Measurements from ENCODE around the gene LDLRAD3. TPM values are rescaled to one million over a fixed set of nuclear protein-coding genes. Genes with fewer than 3 reads are reported as not detected.
A peak's percentile ranks its signal among the peaks of the same experiment; 100 is the strongest.

Gene LDLRAD3
- total RNA-seq, 1 experiment from 2014 or later: 12.1 TPM

DNA sequence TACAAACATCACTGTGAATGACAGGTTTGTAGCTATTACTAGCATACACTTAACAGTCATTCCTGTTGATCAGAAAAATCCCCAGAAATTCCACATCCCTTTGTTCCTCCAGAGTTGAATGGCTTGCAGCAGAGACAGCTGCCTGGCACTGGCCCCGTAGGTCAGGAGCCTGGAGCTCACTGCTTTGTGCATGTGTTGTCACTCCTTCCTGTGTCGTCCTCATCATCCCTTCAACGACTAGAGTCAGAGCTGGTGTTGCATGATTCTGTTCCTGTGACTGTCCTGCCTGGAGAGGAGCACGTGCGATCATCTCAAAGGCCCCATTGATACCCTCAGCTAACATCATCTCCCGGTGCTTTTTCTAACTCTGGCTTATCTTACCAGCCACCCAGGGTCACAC lies 58.3 kb downstream of the LDLRAD3 start:
- no peak overlapping the region for H3K27ac ChIP-seq (ENCODE audit: insufficient read length, low read depth, low read length)
- no peaks in the 10 kb centered on the region for H4K20me1 ChIP-seq (ENCODE audit: control insufficient read depth, insufficient read depth, insufficient read length)
- Mint-ChIP-seq H3K36me3 (ENCODE audit: insufficient read depth in 1 of 3, low read depth in 3 of 3) (peaks cover 20 to 27% (median 21%) of the 10 kb centered on the region in 3 experiments), H3K9me3 (peaks cover 22 to 28% of the 10 kb centered on the region in 2 experiments), H3K4me1 (peaks cover 31 to 50% of the 10 kb centered on the region in 2 experiments), H3K27ac (peak overlapping the region; percentile 83 to 94 (median 87)), H3K27me3 (ENCODE audit: low read depth) (0 out of 2 replicates have a peak, but pooled peaks cover 2% of the 10 kb centered on the region), H3K4me3 (no peak overlapping the region)
- H4K91ac ChIP-seq (ENCODE audit: insufficient read length, low read depth, low read length): no peak overlapping the region
- H3K79me2 ChIP-seq (ENCODE audit: insufficient read depth, low read length): no peaks in the 10 kb centered on the region
- no peak overlapping the region for H2BK12ac ChIP-seq (ENCODE audit: insufficient read length, low read depth, low read length)
- no peaks in the 10 kb centered on the region for H3K27me3 ChIP-seq (ENCODE audit: insufficient read depth, low read length)
- DNase-seq: no peak
- no peak overlapping the region for H4K8ac ChIP-seq (replicated peaks; ENCODE audit: insufficient read length, low read depth, low read length)
- no peak overlapping the region for H3K56ac ChIP-seq (ENCODE audit: insufficient read length, low read depth, low read length)
- H2AK5ac ChIP-seq (ENCODE audit: insufficient read length, low read length): no peak overlapping the region
- H3K79me1 ChIP-seq (ENCODE audit: insufficient read depth, low read depth, low read length, poor library complexity, severe bottlenecking): peaks cover 3% of the 10 kb centered on the region
- H2AFZ ChIP-seq (ENCODE audit: low read length): no peak overlapping the region
- no CpG with 5 or more reads among the region's 6 CpGs for WGBS (ENCODE audit: extremely low coverage, insufficient read length, low lambda C conversion rate)
- H2BK5ac ChIP-seq (ENCODE audit: insufficient read length, low read length): no peak overlapping the region
- H3K4me1 ChIP-seq (ENCODE audit: insufficient read depth, low read length): peaks cover 15% of the 10 kb centered on the region; the same call in 1 of the 2 replicates
- H3T11ph ChIP-seq (ENCODE audit: low read length): no peak overlapping the region
- no peak overlapping the region for H3K14ac ChIP-seq (ENCODE audit: insufficient read depth, low read length)
- no peak overlapping the region for H3K9ac ChIP-seq (ENCODE audit: extremely low read depth, insufficient read length, low read length)
- H3K4me2 ChIP-seq (ENCODE audit: insufficient read depth, insufficient read length, low read length): no peak overlapping the region
- H2BK120ac ChIP-seq (ENCODE audit: low read depth, low read length, poor library complexity, severe bottlenecking): no peak overlapping the region
- peaks cover 5% of the 10 kb centered on the region for H3K9me3 ChIP-seq (ENCODE audit: control insufficient read depth, low read depth, low read length)
- H4K5ac ChIP-seq (ENCODE audit: insufficient read length, low read depth, low read length): no peak overlapping the region
- no peaks in the 10 kb centered on the region for H3K23me2 ChIP-seq (ENCODE audit: insufficient read length, low read depth, low read length, poor library complexity, severe bottlenecking)
- no peak overlapping the region for H2BK15ac ChIP-seq (ENCODE audit: low read depth, low read length)
- H3K18ac ChIP-seq (ENCODE audit: insufficient read length, low read depth, low read length): peak overlapping the region; percentile 2
- no peak overlapping the region for H3K23ac ChIP-seq (ENCODE audit: insufficient read length, low read depth, low read length)
- H2BK20ac ChIP-seq (ENCODE audit: low read depth, low read length, poor library complexity, severe bottlenecking): no peak overlapping the region
- TF ChIP-seq, protein P1, sequence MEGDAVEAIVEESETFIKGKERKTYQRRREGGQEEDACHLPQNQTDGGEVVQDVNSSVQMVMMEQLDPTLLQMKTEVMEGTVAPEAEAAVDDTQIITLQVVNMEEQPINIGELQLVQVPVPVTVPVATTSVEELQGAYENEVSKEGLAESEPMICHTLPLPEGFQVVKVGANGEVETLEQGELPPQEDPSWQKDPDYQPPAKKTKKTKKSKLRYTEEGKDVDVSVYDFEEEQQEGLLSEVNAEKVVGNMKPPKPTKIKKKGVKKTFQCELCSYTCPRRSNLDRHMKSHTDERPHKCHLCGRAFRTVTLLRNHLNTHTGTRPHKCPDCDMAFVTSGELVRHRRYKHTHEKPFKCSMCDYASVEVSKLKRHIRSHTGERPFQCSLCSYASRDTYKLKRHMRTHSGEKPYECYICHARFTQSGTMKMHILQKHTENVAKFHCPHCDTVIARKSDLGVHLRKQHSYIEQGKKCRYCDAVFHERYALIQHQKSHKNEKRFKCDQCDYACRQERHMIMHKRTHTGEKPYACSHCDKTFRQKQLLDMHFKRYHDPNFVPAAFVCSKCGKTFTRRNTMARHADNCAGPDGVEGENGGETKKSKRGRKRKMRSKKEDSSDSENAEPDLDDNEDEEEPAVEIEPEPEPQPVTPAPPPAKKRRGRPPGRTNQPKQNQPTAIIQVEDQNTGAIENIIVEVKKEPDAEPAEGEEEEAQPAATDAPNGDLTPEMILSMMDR (conservative IDR thresholded peaks at IDR 0.05): no peak
- H3K4ac ChIP-seq (ENCODE audit: low read depth, low read length): no peak overlapping the region
